ENCODE measurements around the gene ITPRIP.

DNA sequence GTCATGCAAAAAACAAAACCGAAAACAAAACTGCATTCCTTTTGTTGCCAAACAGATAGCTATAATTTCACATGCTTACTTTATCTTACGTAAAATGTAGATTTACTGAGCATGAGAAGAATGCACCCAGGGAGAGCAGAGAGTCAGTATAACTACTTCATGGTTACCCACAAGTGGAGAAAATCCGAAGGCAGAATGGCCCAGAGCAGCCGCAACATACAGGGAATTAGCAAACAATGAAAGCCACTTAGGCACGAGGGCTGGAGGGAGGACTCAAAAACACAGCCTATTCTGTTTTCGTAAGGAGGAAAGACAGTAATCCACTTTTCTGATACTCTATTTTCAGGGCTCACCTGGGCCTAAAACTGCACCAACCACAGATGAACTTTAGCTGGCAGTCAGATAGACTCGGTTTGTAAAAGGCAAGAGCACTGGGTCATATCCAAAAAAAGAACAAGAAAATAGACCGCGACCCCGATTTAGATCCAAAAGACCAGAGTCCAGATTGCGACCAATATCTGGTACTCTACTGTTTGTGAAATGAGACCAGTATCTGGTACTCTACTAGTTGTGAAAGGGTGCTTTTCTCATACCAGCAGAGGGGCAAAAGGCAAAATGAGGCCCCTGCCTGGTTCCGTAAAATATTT, 1.3 kb downstream of the ITPRIP start:
- TF ChIP-seq, protein P1, sequence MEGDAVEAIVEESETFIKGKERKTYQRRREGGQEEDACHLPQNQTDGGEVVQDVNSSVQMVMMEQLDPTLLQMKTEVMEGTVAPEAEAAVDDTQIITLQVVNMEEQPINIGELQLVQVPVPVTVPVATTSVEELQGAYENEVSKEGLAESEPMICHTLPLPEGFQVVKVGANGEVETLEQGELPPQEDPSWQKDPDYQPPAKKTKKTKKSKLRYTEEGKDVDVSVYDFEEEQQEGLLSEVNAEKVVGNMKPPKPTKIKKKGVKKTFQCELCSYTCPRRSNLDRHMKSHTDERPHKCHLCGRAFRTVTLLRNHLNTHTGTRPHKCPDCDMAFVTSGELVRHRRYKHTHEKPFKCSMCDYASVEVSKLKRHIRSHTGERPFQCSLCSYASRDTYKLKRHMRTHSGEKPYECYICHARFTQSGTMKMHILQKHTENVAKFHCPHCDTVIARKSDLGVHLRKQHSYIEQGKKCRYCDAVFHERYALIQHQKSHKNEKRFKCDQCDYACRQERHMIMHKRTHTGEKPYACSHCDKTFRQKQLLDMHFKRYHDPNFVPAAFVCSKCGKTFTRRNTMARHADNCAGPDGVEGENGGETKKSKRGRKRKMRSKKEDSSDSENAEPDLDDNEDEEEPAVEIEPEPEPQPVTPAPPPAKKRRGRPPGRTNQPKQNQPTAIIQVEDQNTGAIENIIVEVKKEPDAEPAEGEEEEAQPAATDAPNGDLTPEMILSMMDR (IDR thresholded peaks at IDR 0.05): no peak
- TF ChIP-seq POLR2A (IDR thresholded peaks at IDR 0.05): no peak
